ENCODE measurements around the gene C16orf95. TPM values are rescaled to one million over a fixed set of nuclear protein-coding genes. Genes with fewer than 3 reads are reported as not detected.

The C16orf95 gene
- total and polyA plus RNA-seq, 7 experiments from 2014 or later = 1.3 to 8.6 (median 2.7) TPM

DNA sequence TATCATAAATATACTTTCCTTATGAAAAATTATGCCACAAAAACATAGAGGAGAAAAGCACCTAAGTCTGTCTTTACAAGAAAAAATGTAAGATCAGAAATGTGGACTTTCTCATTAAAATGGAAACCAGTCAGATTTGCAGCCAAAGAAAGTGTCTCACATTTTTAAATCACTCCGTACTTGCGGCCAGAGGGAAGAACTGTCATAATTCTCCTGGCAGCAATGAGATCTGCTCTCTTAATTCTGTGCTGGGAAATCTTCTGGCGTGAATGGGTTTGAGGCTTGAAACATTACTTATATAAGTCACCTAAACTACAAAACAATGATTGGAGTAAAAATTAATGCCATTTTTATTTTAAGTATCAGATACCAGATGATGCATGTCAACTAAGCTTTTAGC, 10.7 kb downstream of the C16orf95 start:
- CTCF ChIA-PET = no interaction called here
- peaks cover 0 to 6% of the 10 kb centered on the region in 2 donors for H3K4me1 ChIP-seq (ENCODE audit: control insufficient read depth in 2 of 2, insufficient read depth in 2 of 2, low read length in 2 of 2)
- no peaks in the 10 kb centered on the region for H3K27me3 Mint-ChIP-seq
- H3K27me3 ChIP-seq (ENCODE audit: control insufficient read depth in 2 of 2, insufficient read depth in 2 of 2, low read length in 2 of 2) = no peaks in the 10 kb centered on the region
- DNase-seq (no peak), ATAC-seq (no peak)
- H3K9me3 Mint-ChIP-seq = peaks cover 0 to 7% (median 0%) of the 10 kb centered on the region in 11 donors
- no peak overlapping the region for H3K27ac ChIP-seq (ENCODE audit: low read depth, low read length)
- H3K4me1 Mint-ChIP-seq = peaks cover 3 to 29% (median 9%) of the 10 kb centered on the region in 7 donors
- no peak overlapping the region for H3K4me3 ChIP-seq (ENCODE audit: low read length)
- no peak overlapping the region for H3K4me3 Mint-ChIP-seq
- H3K36me3 ChIP-seq (ENCODE audit: control insufficient read depth in 2 of 3, insufficient read depth in 3 of 3, low read length in 3 of 3) = no peaks in the 10 kb centered on the region
- intact Hi-C loops (cut with micrococcal nuclease) = no loop called here
- H3K9me3 ChIP-seq (ENCODE audit: control insufficient read depth in 2 of 3, low read length in 3 of 3) = no peaks in the 10 kb centered on the region
- H3K36me3 Mint-ChIP-seq = peaks cover 0 to 12% (median 6%) of the 10 kb centered on the region in 5 donors
- no peak overlapping the region for H3K27ac Mint-ChIP-seq
- POLR2A ChIA-PET = no interaction called here

DNA sequence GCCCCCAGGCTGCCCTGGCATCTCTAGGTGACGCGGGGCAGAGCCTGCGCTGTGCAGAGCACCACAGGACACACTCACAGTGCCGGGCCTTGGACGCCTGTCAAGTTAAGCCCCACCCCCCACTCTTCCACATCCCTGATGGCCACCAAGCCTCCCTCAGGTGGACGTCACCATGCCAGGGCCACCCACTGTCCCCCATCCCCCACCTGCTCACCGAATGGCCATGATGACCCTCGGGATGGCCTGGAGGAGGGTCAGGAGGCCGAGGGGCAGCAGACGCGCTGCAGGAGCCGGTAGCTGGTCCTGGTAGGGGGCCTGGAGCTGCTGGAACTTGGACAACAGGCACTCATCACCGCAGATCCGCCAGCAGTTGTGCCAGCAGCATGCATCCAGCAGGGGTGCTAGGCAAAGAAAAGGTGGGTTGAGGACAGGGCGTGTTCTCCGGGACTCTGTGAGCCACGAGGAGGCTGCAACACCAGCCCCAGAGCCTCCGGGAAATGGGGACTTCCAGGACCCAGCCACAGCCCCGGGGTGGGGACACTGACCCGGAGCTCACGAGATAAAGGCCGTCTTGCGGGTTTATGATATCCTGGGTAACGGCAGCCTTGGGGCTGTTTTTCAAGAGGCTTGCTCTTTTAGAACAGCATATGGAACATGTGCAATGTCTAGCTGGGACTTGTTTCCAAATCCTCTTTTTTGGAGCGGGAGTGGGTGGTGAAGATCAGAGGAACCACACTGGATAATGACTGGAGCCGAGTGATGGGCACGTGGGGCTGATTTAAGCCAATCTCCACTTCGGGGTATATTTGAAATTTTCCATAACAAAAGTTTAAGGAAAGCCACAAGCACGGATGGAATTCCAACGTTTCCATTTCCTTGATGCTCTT, 11.4 kb downstream of the C16orf95 start:
- H3K27ac ChIP-seq (ENCODE audit: low read depth, low read length) = no peak overlapping the region
- H3K9me3 Mint-ChIP-seq = peaks cover 0 to 7% (median 0%) of the 10 kb centered on the region in 11 donors
- H3K27ac Mint-ChIP-seq = no peak overlapping the region
- no peak overlapping the region for H3K4me3 Mint-ChIP-seq
- DNase-seq (no peak), ATAC-seq (no peak)
- H3K4me3 ChIP-seq (ENCODE audit: low read length) = no peak overlapping the region
- ChIA-PET POLR2A (no interaction called here), CTCF (interaction anchor here (0.6 kb wide), 2 partner anchors 18 to 184 kb away, joined by 3 read pairs; no protein-coding TSS in a partner anchor)
- intact Hi-C loops (cut with micrococcal nuclease) = no loop called here
- peaks cover 0 to 12% (median 6%) of the 10 kb centered on the region in 5 donors for H3K36me3 Mint-ChIP-seq
- no peaks in the 10 kb centered on the region for H3K36me3 ChIP-seq (ENCODE audit: control insufficient read depth in 2 of 3, insufficient read depth in 3 of 3, low read length in 3 of 3)
- H3K9me3 ChIP-seq (ENCODE audit: control insufficient read depth in 2 of 3, low read length in 3 of 3) = no peaks in the 10 kb centered on the region
- no peaks in the 10 kb centered on the region for H3K27me3 ChIP-seq (ENCODE audit: control insufficient read depth in 2 of 2, insufficient read depth in 2 of 2, low read length in 2 of 2)
- H3K4me1 Mint-ChIP-seq = peaks cover 3 to 29% (median 9%) of the 10 kb centered on the region in 7 donors
- peaks cover 0 to 6% of the 10 kb centered on the region in 2 donors for H3K4me1 ChIP-seq (ENCODE audit: control insufficient read depth in 2 of 2, insufficient read depth in 2 of 2, low read length in 2 of 2)
- no peaks in the 10 kb centered on the region for H3K27me3 Mint-ChIP-seq

DNA sequence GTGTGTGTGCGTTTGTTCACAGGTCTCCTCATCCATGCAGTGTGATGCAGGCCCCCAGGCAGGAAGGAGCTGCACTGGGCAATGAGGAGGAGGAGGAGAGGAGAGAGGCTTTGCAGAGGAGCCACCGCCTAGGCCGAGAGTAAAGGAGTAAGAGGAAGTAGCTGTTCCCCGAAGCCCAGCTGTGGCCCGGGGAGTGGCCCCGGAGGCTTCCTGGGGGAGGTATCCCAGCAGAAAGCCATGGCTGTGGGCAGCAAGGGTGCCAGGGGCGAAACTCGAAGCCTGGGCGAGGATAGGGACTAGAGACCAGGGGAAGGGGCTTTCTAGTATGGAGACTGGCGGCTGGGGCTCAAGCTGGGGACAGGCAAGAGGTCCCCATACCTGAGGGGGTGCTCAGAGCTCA, 12.2 kb downstream of the C16orf95 start:
- Mint-ChIP-seq H3K4me3 (peak overlapping the region in 1 of 10 donors; percentile 45), H3K27ac (peak overlapping the region in 1 of 9 donors; percentile 65), H3K36me3 (peaks cover 0 to 12% (median 6%) of the 10 kb centered on the region in 5 donors), H3K9me3 (peaks cover 0 to 7% (median 0%) of the 10 kb centered on the region in 11 donors), H3K27me3 (no peaks in the 10 kb centered on the region), H3K4me1 (peaks cover 3 to 29% (median 9%) of the 10 kb centered on the region in 7 donors)
- DNase-seq = no peak
- peaks cover 0 to 6% of the 10 kb centered on the region in 2 donors for H3K4me1 ChIP-seq (ENCODE audit: control insufficient read depth in 2 of 2, insufficient read depth in 2 of 2, low read length in 2 of 2)
- intact Hi-C loops (cut with micrococcal nuclease) = no loop called here
- ChIA-PET CTCF (interaction anchor here (0.6 kb wide), 1 partner anchor 19 kb away, joined by 3 read pairs; no protein-coding TSS in a partner anchor), POLR2A (no interaction called here)
- no peak overlapping the region for H3K27ac ChIP-seq (ENCODE audit: low read depth, low read length)
- H3K27me3 ChIP-seq (ENCODE audit: control insufficient read depth in 2 of 2, insufficient read depth in 2 of 2, low read length in 2 of 2) = no peaks in the 10 kb centered on the region
- no peaks in the 10 kb centered on the region for H3K36me3 ChIP-seq (ENCODE audit: control insufficient read depth in 2 of 3, insufficient read depth in 3 of 3, low read length in 3 of 3)
- no peaks in the 10 kb centered on the region for H3K9me3 ChIP-seq (ENCODE audit: control insufficient read depth in 2 of 3, low read length in 3 of 3)
- H3K4me3 ChIP-seq (ENCODE audit: low read length) = no peak overlapping the region
- no peak for ATAC-seq

DNA sequence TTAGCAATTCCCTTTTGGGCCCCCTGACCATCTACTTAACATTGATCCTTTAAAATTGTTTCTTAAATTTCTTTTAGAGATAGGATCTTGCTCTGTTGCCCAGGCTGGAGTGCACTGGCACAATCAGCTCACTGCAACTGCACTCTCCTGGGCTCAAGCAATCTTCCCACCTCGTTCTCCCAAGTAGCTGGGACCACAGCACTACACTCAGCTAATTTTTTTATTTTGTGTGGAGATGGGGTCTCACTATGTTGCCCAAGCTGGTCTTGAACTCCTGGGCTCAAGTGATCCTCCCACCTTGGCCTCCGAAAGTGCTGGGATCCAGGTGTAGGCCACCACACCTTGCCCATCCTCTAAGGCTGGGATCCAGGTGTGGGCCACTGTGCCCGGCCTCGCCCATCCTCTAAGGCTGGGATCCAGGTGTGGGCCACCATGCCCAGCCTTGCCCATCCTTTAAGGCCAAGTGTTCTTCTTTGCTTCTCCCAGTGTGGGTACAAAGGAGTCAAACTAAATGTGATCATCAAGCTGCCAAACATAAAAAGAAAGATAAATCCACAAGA, 13.2 kb downstream of the C16orf95 start:
- ATAC-seq = no peak
- peak overlapping the region in 1 of 10 donors; percentile 73 for H3K4me3 Mint-ChIP-seq
- H3K27ac ChIP-seq (ENCODE audit: low read depth, low read length) = no peak overlapping the region

DNA sequence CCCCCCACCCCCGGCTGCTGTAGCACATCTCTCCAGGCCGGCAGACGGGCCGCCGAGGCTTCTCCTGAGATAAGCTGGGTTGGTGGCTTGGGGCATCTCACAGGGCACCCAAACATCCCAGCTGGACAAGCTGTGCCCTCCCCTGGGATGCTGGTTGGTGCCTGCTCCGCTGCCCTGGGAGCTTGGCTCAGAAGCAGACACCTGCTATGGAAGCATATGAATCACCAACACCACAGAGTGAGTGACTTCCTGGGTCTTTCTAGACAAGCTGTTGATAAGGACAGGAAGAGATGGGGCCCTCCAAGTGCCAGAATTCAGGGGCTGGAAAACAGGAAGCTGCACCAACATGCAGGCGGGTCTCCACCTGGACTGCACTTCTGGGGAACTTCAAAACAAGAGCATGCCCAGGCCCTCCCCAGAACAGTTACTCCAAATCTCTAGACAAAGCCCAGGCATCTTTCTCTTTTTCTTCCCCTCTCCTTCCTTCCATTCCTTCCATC, 13.7 kb downstream of the C16orf95 start:
- Histone ChIP-seq H3K9me3 (ENCODE audit: control insufficient read depth in 2 of 3, low read length in 3 of 3) (no peaks in the 10 kb centered on the region), H3K27ac (ENCODE audit: low read depth, low read length) (no peak overlapping the region), H3K27me3 (ENCODE audit: control insufficient read depth in 2 of 2, insufficient read depth in 2 of 2, low read length in 2 of 2) (no peaks in the 10 kb centered on the region), H3K4me1 (ENCODE audit: control insufficient read depth in 2 of 2, insufficient read depth in 2 of 2, low read length in 2 of 2) (peaks cover 0 to 6% of the 10 kb centered on the region in 2 donors), H3K4me3 (ENCODE audit: low read length) (no peak overlapping the region), H3K36me3 (ENCODE audit: control insufficient read depth in 2 of 3, insufficient read depth in 3 of 3, low read length in 3 of 3) (no peaks in the 10 kb centered on the region)
- DNase-seq (no peak), ATAC-seq (no peak)
- Mint-ChIP-seq H3K27me3 (peaks cover 0 to 2% (median 0%) of the 10 kb centered on the region in 5 donors), H3K4me1 (peaks cover 6 to 24% (median 10%) of the 10 kb centered on the region in 7 donors), H3K9me3 (peaks cover 0 to 3% (median 0%) of the 10 kb centered on the region in 11 donors), H3K4me3 (peak overlapping the region in 2 of 10 donors; percentile 8 to 73), H3K36me3 (peaks cover 0 to 9% (median 4%) of the 10 kb centered on the region in 5 donors), H3K27ac (peak overlapping the region in 4 of 9 donors; percentile 46 to 91 (median 67))
- intact Hi-C loops (cut with micrococcal nuclease) = no loop called here
- ChIA-PET CTCF (no interaction called here), POLR2A (no interaction called here)

More for the DNA sequence above, 13.2 kb downstream of the C16orf95 start:
- Histone ChIP-seq H3K27me3 (ENCODE audit: control insufficient read depth in 2 of 2, insufficient read depth in 2 of 2, low read length in 2 of 2) (no peaks in the 10 kb centered on the region), H3K4me3 (ENCODE audit: low read length) (no peak overlapping the region), H3K9me3 (ENCODE audit: control insufficient read depth in 2 of 3, low read length in 3 of 3) (no peaks in the 10 kb centered on the region), H3K4me1 (ENCODE audit: control insufficient read depth in 2 of 2, insufficient read depth in 2 of 2, low read length in 2 of 2) (peaks cover 0 to 6% of the 10 kb centered on the region in 2 donors), H3K36me3 (ENCODE audit: control insufficient read depth in 2 of 3, insufficient read depth in 3 of 3, low read length in 3 of 3) (no peaks in the 10 kb centered on the region)
- intact Hi-C loops (cut with micrococcal nuclease) = no loop called here
- Mint-ChIP-seq H3K36me3 (peaks cover 0 to 12% (median 5%) of the 10 kb centered on the region in 5 donors), H3K4me1 (peaks cover 3 to 29% (median 9%) of the 10 kb centered on the region in 7 donors), H3K27ac (peak overlapping the region in 3 of 9 donors; percentile 46 to 91 (median 86)), H3K27me3 (no peaks in the 10 kb centered on the region), H3K9me3 (peaks cover 0 to 7% (median 0%) of the 10 kb centered on the region in 11 donors)
- POLR2A ChIA-PET = no interaction called here
- DNase-seq = no peak
- CTCF ChIA-PET = no interaction called here

DNA sequence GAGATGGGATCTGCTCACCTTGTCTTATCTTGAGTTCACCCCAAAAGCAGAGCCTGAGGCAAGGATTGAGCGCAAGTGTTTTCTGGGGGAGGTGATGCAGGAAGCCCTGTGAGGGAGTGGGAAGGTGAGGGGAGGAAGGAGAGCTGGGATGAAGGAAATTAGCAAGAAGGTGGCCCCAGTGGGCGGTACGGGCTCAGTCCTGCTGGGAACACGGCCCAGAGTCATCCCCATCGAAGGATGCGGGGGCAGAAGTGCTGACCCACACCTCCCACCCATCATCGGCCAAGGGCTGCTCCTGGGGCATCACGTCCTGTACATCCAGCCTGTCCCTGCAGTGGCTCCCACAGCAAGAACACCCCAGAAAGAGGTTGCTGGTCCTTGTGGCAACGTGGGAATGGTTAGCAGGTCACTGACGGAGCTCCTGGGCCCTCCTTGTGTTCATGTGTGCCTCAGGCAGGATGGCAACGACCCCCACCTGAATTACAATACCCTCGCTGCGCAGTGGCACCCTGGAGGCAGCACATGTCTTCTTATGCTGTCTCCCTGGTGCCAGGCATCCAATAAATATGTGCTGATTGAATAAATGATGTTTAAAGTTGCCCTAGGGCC, 18.2 kb downstream of the C16orf95 start:
- Histone ChIP-seq H3K27me3 (ENCODE audit: control insufficient read depth in 2 of 2, insufficient read depth in 2 of 2, low read length in 2 of 2) (no peaks in the 10 kb centered on the region), H3K9me3 (ENCODE audit: control insufficient read depth in 2 of 3, low read length in 3 of 3) (no peaks in the 10 kb centered on the region), H3K36me3 (ENCODE audit: control insufficient read depth in 2 of 3, insufficient read depth in 3 of 3, low read length in 3 of 3) (no peaks in the 10 kb centered on the region), H3K4me1 (ENCODE audit: control insufficient read depth in 2 of 2, insufficient read depth in 2 of 2, low read length in 2 of 2) (peaks cover 0 to 6% of the 10 kb centered on the region in 2 donors), H3K4me3 (ENCODE audit: low read length) (no peak overlapping the region), H3K27ac (ENCODE audit: low read depth, low read length) (no peak overlapping the region)
- H3K27me3 Mint-ChIP-seq = peaks cover 0 to 4% (median 0%) of the 10 kb centered on the region in 5 donors
- CTCF ChIA-PET = no interaction called here
- POLR2A ChIA-PET = no interaction called here
- H3K9me3 Mint-ChIP-seq = peaks cover 0 to 3% (median 0%) of the 10 kb centered on the region in 11 donors
- intact Hi-C loops (cut with micrococcal nuclease) = loop anchor here (1.0 to 5.0 kb wide), 2 partner anchors 735 to 737 kb away; no protein-coding TSS in a partner anchor
- peak overlapping the region in 1 of 9 donors; percentile 70 for H3K27ac Mint-ChIP-seq
- H3K4me3 Mint-ChIP-seq = no peak overlapping the region
- ATAC-seq (no peak), DNase-seq (no peak)
- peaks cover 0 to 13% (median 10%) of the 10 kb centered on the region in 5 donors for H3K36me3 Mint-ChIP-seq
- H3K4me1 Mint-ChIP-seq = peaks cover 7 to 22% (median 12%) of the 10 kb centered on the region in 7 donors

All from naive thymus-derived CD4-positive, alpha-beta T cell (primary cell).